Stimulated activated naive B cell treated with anti-CD40 and anti-IgM and Interleukin-4, amounts not matched to agents 10 μg/mL and 1 μg/mL and 100 μg/mL, for 72 hours (primary cell): ENCODE measurements around the gene ARHGEF40.

Experiments used
- ATAC-seq, 2 donors: fragments of 150-1000 bp; cut with Tn5 transposase; replicated peaks; 2 replicates each; pipeline ENCODE4 v1.10.0; 2021; ENCODE audit warnings: moderate library complexity in 1 of 2
- DNase-seq: peaks from one replicate; pipeline ENCODE4 v3.0.0; 2021
- H3K27ac Mint-ChIP-seq: one replicate; pipeline ENCODE4 v1.8.0; 2022; ENCODE audit warnings: mild to moderate bottlenecking, mixed read lengths
- H3K27me3 Mint-ChIP-seq, 2 donors: one replicate each; pipeline ENCODE4 v1.8.0; 2022; ENCODE audit warnings: mixed read lengths in 2 of 2
- H3K36me3 Mint-ChIP-seq, 2 donors: one replicate each; pipeline ENCODE4 v1.8.0; 2022; ENCODE audit warnings: mixed read lengths in 2 of 2, mild to moderate bottlenecking in 1 of 2
- H3K4me1 Mint-ChIP-seq, 2 donors: one replicate each; pipeline ENCODE4 v1.8.0; 2022; ENCODE audit warnings: mixed read lengths in 2 of 2, mild to moderate bottlenecking in 1 of 2
- H3K4me3 Mint-ChIP-seq, 2 donors: one replicate each; pipeline ENCODE4 v1.8.0; 2022; ENCODE audit warnings: mild to moderate bottlenecking in 2 of 2, mixed read lengths in 2 of 2, moderate library complexity in 1 of 2
- H3K9me3 Mint-ChIP-seq, 2 donors: one replicate each; pipeline ENCODE4 v1.8.0; 2022; ENCODE audit warnings: mixed read lengths in 2 of 2, mild to moderate bottlenecking in 1 of 2

The ARHGEF40 gene

GRCh38 chr14:21070083-21070609, at the start of gene ARHGEF40:
Gene ARHGEF40 (plus strand): TSS chr14:21070304. CDS start chr14:21070397, 93 bp downstream.
- peak within 1 kb of the TSS; percentile 88 for H3K4me3 Mint-ChIP-seq
- peak within 1 kb of the TSS; percentile 80 for H3K27ac Mint-ChIP-seq
- H3K4me1 Mint-ChIP-seq = peaks cover 41 to 42% of the 10 kb centered on the region in 2 donors
- H3K9me3 Mint-ChIP-seq = no peaks in the 10 kb centered on the region
- peaks cover 31 to 37% of the 10 kb centered on the region in 2 donors for H3K27me3 Mint-ChIP-seq
- peak; percentile 1 to 8 for ATAC-seq
- no peaks in the 10 kb centered on the region for H3K36me3 Mint-ChIP-seq
- peak; percentile 17 for DNase-seq

- no peak overlapping the region for H3K4me3 Mint-ChIP-seq
- H3K4me1 Mint-ChIP-seq = peaks cover 18% of the 10 kb centered on the region in 2 donors
- H3K9me3 Mint-ChIP-seq = no peaks in the 10 kb centered on the region
- H3K27me3 Mint-ChIP-seq = peaks cover 13 to 44% of the 10 kb centered on the region in 2 donors
- ATAC-seq (no peak), DNase-seq (no peak)
- H3K36me3 Mint-ChIP-seq = peaks cover 0 to 2% of the 10 kb centered on the region in 2 donors
- H3K27ac Mint-ChIP-seq = no peak overlapping the region
Measured at GRCh38 chr14:21020977-21021545, 49.0 kb upstream of the ARHGEF40 start.

- Mint-ChIP-seq H3K27ac (no peak overlapping the region), H3K4me1 (peaks cover 18% of the 10 kb centered on the region in 2 donors), H3K36me3 (no peaks in the 10 kb centered on the region), H3K4me3 (no peak overlapping the region), H3K9me3 (no peaks in the 10 kb centered on the region), H3K27me3 (peaks cover 13 to 33% of the 10 kb centered on the region in 2 donors)
- ATAC-seq (no peak), DNase-seq (no peak)
Measured at GRCh38 chr14:21022686-21023085, 47.4 kb upstream of the ARHGEF40 start.

- no peak overlapping the region for H3K4me3 Mint-ChIP-seq
- ATAC-seq (no peak), DNase-seq (no peak)
- no peak overlapping the region for H3K27ac Mint-ChIP-seq
- no peaks in the 10 kb centered on the region for H3K9me3 Mint-ChIP-seq
- no peaks in the 10 kb centered on the region for H3K36me3 Mint-ChIP-seq
- H3K27me3 Mint-ChIP-seq = peaks cover 13 to 33% of the 10 kb centered on the region in 2 donors
- peaks cover 18% of the 10 kb centered on the region in 2 donors for H3K4me1 Mint-ChIP-seq
Measured at GRCh38 chr14:21023174-21023573, 46.9 kb upstream of the ARHGEF40 start.

GRCh38 chr14:21023817-21024584, 46.1 kb upstream of the ARHGEF40 start:
- ATAC-seq = peak in 1 of 2 donors; percentile 38
- Mint-ChIP-seq H3K36me3 (no peaks in the 10 kb centered on the region), H3K27ac (no peak overlapping the region), H3K9me3 (no peaks in the 10 kb centered on the region), H3K4me3 (peak overlapping the region; percentile 71 to 78), H3K27me3 (peaks cover 13 to 33% of the 10 kb centered on the region in 2 donors), H3K4me1 (peaks cover 18% of the 10 kb centered on the region in 2 donors)
- no peak for DNase-seq

GRCh38 chr14:21024585-21025370, 45.3 kb upstream of the ARHGEF40 start, which contains the start of gene NDRG2:
Gene NDRG2 (minus strand): TSS chr14:21025061. CDS start chr14:21023315, 1,746 bp downstream.
- Mint-ChIP-seq H3K27me3 (peaks cover 13 to 26% of the 10 kb centered on the region in 2 donors), H3K27ac (peak within 1 kb of the TSS; percentile 42)
- peak; percentile 79 to 81 for ATAC-seq

GRCh38 chr14:21025371-21026273, 44.5 kb upstream of the ARHGEF40 start:
- Mint-ChIP-seq H3K4me1 (peaks cover 18% of the 10 kb centered on the region in 2 donors), H3K9me3 (no peaks in the 10 kb centered on the region), H3K27me3 (peaks cover 13 to 26% of the 10 kb centered on the region in 2 donors), H3K4me3 (peak overlapping the region; percentile 81 to 83), H3K36me3 (no peaks in the 10 kb centered on the region), H3K27ac (peak overlapping the region; percentile 42)
- ATAC-seq = no peak
- no peak for DNase-seq

More at GRCh38 chr14:21024585-21025370, 45.3 kb upstream of the ARHGEF40 start, which contains the start of gene NDRG2:
- H3K36me3 Mint-ChIP-seq = no peaks in the 10 kb centered on the region
- peaks cover 18% of the 10 kb centered on the region in 2 donors for H3K4me1 Mint-ChIP-seq
- peak within 1 kb of the TSS; percentile 81 to 83 for H3K4me3 Mint-ChIP-seq
- H3K9me3 Mint-ChIP-seq = no peaks in the 10 kb centered on the region
- DNase-seq = peak; percentile 23

GRCh38 chr14:21026274-21026987, 43.7 kb upstream of the ARHGEF40 start:
- Mint-ChIP-seq H3K9me3 (no peaks in the 10 kb centered on the region), H3K27me3 (peaks cover 13 to 23% of the 10 kb centered on the region in 2 donors), H3K4me1 (peaks cover 18% of the 10 kb centered on the region in 2 donors), H3K27ac (no peak overlapping the region), H3K4me3 (peak overlapping the region in 1 of 2 donors; percentile 7), H3K36me3 (no peaks in the 10 kb centered on the region)
- DNase-seq (no peak), ATAC-seq (no peak)

- H3K27ac Mint-ChIP-seq = no peak overlapping the region
- no peak for DNase-seq
- H3K4me3 Mint-ChIP-seq = no peak overlapping the region
- no peaks in the 10 kb centered on the region for H3K36me3 Mint-ChIP-seq
- H3K27me3 Mint-ChIP-seq = peaks cover 11 to 18% of the 10 kb centered on the region in 2 donors
- peaks cover 18% of the 10 kb centered on the region in 2 donors for H3K4me1 Mint-ChIP-seq
- H3K9me3 Mint-ChIP-seq = no peaks in the 10 kb centered on the region
- ATAC-seq = no peak
Measured at GRCh38 chr14:21026988-21027315, 43.2 kb upstream of the ARHGEF40 start.

GRCh38 chr14:21029917-21030316, 40.2 kb upstream of the ARHGEF40 start, which contains the start of gene TPPP2:
Gene TPPP2 (plus strand): TSS chr14:21030217. CDS start chr14:21030582, 365 bp downstream.
- DNase-seq (no peak), ATAC-seq (no peak)
- H3K27ac Mint-ChIP-seq = no peak within 1 kb of the TSS
- no peaks in the 10 kb centered on the region for H3K9me3 Mint-ChIP-seq
- no peaks in the 10 kb centered on the region for H3K36me3 Mint-ChIP-seq
- no peak within 1 kb of the TSS for H3K4me3 Mint-ChIP-seq
- H3K4me1 Mint-ChIP-seq = peaks cover 2 to 5% of the 10 kb centered on the region in 2 donors
- peaks cover 14 to 15% of the 10 kb centered on the region in 2 donors for H3K27me3 Mint-ChIP-seq

- H3K9me3 Mint-ChIP-seq = no peaks in the 10 kb centered on the region
- no peak overlapping the region for H3K4me3 Mint-ChIP-seq
- peaks cover 14 to 20% of the 10 kb centered on the region in 2 donors for H3K27me3 Mint-ChIP-seq
- DNase-seq (no peak), ATAC-seq (no peak)
- H3K36me3 Mint-ChIP-seq = no peaks in the 10 kb centered on the region
- no peaks in the 10 kb centered on the region for H3K4me1 Mint-ChIP-seq
- no peak overlapping the region for H3K27ac Mint-ChIP-seq
Measured at GRCh38 chr14:21030531-21030930, 39.6 kb upstream of the ARHGEF40 start.

GRCh38 chr14:21032326-21033132, 37.6 kb upstream of the ARHGEF40 start:
- no peak overlapping the region for H3K27ac Mint-ChIP-seq
- H3K36me3 Mint-ChIP-seq = no peaks in the 10 kb centered on the region
- peaks cover 23 to 28% of the 10 kb centered on the region in 2 donors for H3K27me3 Mint-ChIP-seq
- no peaks in the 10 kb centered on the region for H3K9me3 Mint-ChIP-seq
- DNase-seq (no peak), ATAC-seq (no peak)
- H3K4me1 Mint-ChIP-seq = no peaks in the 10 kb centered on the region
- no peak overlapping the region for H3K4me3 Mint-ChIP-seq
